Skeletal muscle cell (primary cell): ENCODE results near the gene CTU2.

ENCODE experiments used
- DNase-seq: peaks from one replicate; pipeline ENCODE4 v3.0.0-alpha.2; 2010; ENCODE audit warnings: low read depth
- H3K4me3 ChIP-seq: 2 replicates; pipeline ENCODE4 v1.5.1; 2011; ENCODE audit warnings: low read depth, mild to moderate bottlenecking, control low read depth, low read length, moderate library complexity

The CTU2 gene

DNA sequence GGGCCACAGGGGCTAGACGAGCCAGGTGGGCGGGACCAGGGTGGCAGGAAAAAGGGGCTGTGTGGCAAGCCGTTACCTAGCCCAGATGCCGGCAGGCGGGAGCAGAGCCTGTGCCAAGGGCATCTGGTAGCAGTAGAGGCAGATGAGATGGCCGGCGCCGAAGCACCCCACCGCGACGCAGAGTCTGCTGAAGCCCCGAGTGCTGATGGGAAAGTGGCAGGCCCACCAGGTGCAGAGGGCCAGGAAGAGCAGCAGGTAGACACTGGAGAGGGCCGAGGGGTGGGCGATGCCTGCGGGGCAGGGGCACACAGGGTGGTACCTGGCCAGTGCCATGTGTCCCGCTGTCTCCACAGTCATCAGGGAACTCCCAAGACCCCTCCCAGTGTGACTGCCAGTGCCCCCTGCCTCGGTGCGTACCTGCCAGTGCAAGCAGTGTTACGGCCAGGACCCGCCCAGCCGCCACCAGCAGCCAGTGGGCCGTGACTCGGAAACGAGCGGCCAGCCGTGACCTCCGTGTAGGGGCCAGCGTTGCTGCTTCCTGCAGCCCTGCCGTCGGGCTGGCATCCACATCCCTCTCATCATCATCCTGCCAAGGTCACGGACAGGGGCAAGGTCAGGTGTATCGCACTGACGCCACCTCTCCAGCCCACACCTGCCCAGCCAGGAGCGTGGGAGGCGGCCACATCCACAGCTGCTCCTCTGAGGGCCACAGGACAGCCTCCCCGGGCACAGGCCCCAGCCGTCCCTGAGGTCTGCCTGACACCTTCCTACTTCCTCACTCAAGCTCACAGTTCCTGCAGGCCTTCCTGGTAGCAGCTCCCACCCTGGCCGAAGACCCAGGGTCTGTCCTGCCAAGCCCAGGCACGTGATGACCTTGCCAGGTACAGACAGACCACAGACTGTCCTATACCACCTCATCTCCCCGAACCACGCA, 32.1 kb downstream of the CTU2 start:
- no peak overlapping the region for H3K4me3 ChIP-seq
- DNase-seq: no peak

GRCh38 chr16:88739139-88739976, 33.1 kb downstream of the CTU2 start:
- DNase-seq: no peak

GRCh38 chr16:88739977-88740726, 33.8 kb downstream of the CTU2 start:
- DNase-seq: no peak

More at GRCh38 chr16:88739139-88739976, 33.1 kb downstream of the CTU2 start:
- no peak overlapping the region for H3K4me3 ChIP-seq

DNA sequence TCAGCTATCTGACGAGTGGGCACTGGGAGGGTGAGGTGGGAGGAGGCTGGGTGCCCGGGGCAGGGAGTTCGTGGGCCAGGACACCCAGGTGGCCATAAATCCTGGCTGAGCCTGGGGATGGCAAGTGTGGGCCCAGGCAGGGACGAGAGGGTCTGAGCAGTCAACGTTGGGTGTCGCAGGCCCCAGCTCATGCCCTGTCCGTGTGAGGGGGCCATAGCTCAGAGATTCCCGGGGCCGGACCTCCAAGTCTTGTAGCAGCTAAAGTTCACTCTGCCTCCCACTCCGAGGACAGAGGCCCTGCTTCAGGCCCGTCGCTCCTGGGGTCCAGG, 34.4 kb downstream of the CTU2 start:
- H3K4me3 ChIP-seq: no peak overlapping the region

More at GRCh38 chr16:88739977-88740726, 33.8 kb downstream of the CTU2 start:
- no peak overlapping the region for H3K4me3 ChIP-seq

GRCh38 chr16:88741368-88741767, 35.1 kb downstream of the CTU2 start:
- H3K4me3 ChIP-seq: no peak overlapping the region
- no peak for DNase-seq

More for the DNA sequence above, 34.4 kb downstream of the CTU2 start:
- DNase-seq: no peak

DNA sequence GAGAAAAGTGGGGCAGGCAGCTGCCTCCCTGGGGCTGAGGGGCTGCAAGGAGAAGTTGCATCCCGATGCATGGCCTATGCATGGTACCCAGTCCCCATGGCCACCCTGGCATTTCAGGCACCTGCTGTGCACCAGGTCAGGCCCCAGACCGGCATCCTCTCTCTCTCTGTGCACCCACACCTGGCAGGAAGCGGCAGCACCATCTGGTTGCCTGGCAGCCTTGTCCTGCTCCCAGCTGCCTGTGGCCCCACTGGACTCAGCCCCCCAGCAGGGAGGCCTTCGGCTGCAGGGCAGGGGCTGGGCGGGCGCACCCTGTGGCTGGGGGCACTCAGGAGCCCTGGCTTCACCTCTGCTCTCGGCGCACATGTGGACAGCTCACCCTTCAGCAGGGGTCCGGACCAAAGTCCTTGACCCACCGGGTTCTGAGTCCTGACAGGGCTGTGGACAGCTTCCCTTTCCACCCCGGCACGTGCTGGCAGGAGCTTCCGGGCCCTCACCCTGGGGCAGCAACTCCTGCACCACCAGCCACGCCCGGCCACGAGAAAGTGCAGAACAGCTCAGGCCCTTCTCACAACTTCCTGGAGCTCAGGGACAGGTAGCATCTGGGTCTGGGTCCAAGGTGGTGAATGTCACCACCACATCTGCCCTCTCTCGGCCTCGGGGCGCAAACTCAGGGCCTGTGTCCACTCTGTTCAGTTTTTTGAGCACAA, 36.7 kb downstream of the CTU2 start:
- no peak for DNase-seq
- no peak overlapping the region for H3K4me3 ChIP-seq

DNA sequence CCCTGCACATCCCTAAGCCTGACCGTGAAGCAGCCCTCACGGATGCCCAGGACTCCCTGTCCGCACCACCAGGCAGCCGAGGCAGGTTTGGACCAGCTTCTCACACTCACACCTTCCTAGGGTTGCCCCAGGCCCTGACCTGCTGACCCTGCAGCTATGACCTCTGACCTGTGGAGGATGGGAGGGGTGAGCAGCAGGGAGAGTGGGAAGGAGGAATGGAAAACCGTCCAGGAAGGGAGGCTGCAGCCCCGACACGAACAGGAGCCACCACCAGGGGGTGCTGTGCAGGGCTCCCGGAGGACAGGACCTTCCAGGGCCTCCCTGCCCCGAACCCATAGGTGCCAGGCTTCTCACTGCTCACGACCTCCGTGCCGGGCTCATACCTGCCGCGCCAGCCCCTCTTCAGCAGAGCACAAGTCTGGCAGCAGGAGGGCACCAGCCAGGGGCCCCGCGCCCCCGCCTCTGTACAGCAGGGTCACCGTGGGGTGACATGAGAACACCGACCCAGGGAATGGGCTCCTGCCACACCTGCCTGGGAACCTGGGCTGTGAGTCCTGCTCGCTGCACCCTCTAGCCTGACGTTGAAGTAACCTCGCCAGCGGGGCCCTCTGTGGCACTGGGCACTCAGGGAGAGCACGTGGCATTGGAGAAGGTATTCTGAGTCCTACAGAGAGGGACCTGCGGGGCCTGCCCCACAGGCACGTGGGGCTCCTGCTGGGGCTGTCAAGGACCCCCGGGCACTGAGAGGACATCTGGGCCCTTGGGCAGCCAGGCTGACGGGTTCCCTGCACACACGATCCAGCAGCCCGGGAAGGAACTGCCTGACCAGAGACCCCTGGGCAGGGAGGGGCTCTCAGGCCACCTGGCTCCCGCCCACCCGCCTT, 37.6 kb downstream of the CTU2 start:
- H3K4me3 ChIP-seq: no peak overlapping the region
- no peak for DNase-seq

- H3K4me3 ChIP-seq: no peak overlapping the region
- DNase-seq: no peak
Measured at GRCh38 chr16:88744577-88745521, 38.5 kb downstream of the CTU2 start.

DNA sequence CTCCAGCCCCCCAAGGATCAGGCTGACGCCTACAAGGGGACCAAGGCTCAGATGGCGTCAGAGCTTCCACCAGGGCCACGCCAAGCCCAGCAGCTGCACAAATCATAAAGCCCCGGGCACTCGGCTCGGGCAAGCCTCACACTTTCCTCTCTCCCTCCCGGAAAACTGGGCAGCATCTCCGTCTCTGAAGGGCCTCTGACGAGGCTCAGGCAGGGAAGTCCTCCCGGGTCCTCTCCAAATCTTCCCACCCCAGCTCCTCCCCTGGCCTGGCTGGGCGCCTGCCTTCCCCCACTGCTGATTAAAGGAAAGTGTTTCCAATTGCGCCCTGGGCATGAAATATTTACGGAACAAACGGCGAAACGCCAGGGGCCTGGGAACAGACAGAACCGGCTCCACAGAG, 40.2 kb downstream of the CTU2 start:
- H3K4me3 ChIP-seq: no peak overlapping the region
- DNase-seq: no peak

DNA sequence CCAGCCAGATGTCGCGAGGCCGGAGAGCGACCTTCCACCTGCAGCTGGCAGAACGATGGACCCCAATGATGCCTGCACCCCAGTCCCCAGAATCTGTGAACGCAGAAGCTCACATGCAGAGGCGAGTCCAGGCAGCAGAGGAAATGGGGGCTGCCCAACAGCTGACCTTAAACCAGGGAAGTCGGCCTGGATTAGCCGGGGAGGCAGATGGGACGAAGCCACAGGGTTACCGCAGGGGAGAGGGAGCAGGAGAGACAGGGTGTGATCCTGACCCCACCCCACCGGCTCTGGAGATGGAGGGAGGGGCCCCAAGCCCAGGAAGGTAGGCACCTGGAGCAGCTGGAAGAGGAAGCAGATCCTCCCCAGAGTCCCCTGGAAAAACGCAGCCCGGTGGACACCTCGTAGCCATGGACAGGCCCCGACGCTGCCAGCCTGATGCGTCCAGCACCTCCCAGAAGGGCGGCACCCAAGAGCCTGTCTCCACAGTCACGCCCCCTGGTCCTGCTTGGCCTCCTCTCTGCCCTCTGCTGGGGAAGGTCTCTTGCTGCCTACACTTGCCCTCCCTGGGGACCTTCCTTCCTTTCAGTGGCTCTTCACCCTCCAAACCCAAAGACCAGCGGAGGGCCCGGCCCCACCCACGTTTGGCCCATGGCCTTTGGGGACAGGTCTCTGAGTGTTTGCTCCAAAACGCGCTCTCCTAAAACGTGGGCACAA, 41.4 kb downstream of the CTU2 start:
- H3K4me3 ChIP-seq: no peak overlapping the region
- no peak for DNase-seq

DNA sequence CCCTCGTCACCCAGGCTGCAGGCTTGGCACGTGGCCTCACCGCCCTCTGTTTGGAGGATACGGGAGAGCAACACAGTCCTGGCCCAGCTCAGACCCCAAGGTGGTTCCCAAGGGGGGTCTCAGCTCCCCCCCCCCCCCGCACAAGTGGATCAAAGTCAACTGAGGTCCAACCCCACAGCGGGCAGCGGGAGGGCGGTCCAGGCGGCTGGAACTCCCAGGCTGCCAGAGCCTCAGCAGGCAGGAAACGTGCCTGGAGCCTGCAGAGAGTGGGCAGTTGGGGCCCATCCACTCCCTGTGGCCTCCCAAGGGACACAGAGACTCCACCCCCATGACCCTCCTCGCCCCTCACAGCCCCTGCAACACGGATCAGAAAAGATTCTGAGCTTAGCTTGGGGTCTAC, 42.1 kb downstream of the CTU2 start:
- no peak for DNase-seq
- H3K4me3 ChIP-seq: no peak overlapping the region

DNA sequence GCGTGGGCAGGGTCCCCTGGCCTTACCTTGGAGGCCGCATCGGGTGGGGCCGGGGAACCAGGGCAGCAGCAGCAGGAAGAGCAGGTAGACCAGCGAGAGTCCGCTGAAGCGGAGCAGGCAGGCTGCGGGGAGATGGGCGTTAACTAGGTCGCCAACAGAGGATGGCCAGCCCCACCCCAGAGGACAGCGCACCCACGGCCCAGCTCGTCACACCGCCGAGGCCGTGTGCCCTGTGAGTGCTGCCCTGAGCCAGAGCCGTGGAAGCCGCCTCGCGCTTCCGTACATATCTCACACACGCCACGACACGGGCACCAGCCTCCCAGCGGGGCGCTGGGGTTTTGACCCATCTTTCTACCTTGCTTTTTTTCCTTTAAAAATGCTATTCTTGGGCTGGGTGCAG, 43.1 kb downstream of the CTU2 start:
- no peak overlapping the region for H3K4me3 ChIP-seq
- no peak for DNase-seq

DNA sequence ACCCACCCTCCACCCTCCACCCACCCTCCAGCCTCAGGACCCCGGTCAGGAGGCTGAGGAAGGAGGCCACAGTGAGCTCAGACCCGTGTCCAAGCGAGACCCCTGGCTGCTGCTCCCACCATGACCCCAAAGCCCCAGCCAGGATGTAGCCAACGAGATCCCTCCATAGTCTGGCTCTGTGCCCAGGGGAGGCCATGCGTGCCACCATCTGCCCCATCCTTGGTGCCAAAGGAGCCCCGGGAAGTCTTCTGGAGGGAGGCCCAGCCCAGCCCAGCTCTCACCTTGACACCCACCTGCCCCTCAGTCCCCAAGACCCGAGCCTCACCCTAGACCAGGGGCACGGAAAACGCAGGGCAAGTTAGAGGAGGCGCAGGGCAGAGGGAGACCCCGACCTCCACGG, 44.6 kb downstream of the CTU2 start:
- H3K4me3 ChIP-seq: no peak overlapping the region
- DNase-seq: no peak

- DNase-seq: no peak
- no peak overlapping the region for H3K4me3 ChIP-seq
Measured at GRCh38 chr16:88752386-88753002, 46.2 kb downstream of the CTU2 start.

DNA sequence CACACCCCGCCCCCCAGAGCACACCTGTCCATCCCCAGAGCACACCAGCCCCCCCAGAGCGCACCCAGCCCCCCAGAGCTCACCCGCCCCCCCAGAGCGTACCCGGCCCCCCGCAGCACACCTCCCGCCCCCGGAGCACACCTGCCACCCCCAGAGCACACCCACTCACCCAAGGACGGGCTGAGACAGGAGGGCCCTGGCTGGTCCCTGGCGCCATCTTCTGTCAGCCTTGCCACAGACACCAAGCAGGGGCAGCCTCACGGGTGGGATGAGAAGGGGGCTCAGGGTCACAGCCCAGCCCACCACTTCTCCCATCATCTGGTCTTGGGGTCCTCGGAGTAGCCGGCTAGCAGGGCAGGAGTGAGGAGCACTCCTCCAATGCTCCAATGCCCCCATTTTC, 46.9 kb downstream of the CTU2 start:
- H3K4me3 ChIP-seq: no peak overlapping the region
- no peak for DNase-seq

GRCh38 chr16:88753602-88754001, 47.3 kb downstream of the CTU2 start:
- no peak for DNase-seq
- H3K4me3 ChIP-seq: no peak overlapping the region
